Natural killer cell (primary cell): ENCODE results near the gene CD27. TPM values are rescaled to one million over a fixed set of nuclear protein-coding genes. Genes with fewer than 3 reads are reported as not detected.
"Not testable (repeated sequence)": the region's sequence is repeated elsewhere in the genome, so short reads cannot be mapped to it uniquely, and the experiment has no call there.

Source experiments
- ATAC-seq, 3 donors: fragments of 150-1000 bp in 2 of 3; fragments of 200-7000 bp in 1 of 3; cut with Tn5 transposase; 1 replicate in 1 of 3; 2 replicates in 2 of 3; pipeline ENCODE4 v1.10.0; 2021; ENCODE audit warnings: mild to moderate bottlenecking in 2 of 3, moderate library complexity in 2 of 3
- DNase-seq, 2 donors: peaks; one replicate each; pipeline versions ENCODE4 v3.0.0 to v3.0.0-alpha.2; 2013 to 2021; ENCODE audit warnings: mixed read lengths in 1 of 2
- H3K27ac ChIP-seq: one replicate; pipeline ENCODE4 v1.5.1; 2013; ENCODE audit warnings: mild to moderate bottlenecking, low read length
- H3K27me3 ChIP-seq: one replicate; pipeline ENCODE4 v1.6.1; 2013; ENCODE audit warnings: low read length; ENCODE audit not compliant: control insufficient read depth, insufficient read depth
- H3K36me3 ChIP-seq: one replicate; pipeline ENCODE4 v1.6.1; 2013; ENCODE audit warnings: low read length; ENCODE audit not compliant: control insufficient read depth, insufficient read depth
- H3K4me1 ChIP-seq: one replicate; pipeline ENCODE4 v1.6.1; 2013; ENCODE audit warnings: low read length; ENCODE audit not compliant: control insufficient read depth, insufficient read depth
- H3K4me3 ChIP-seq: one replicate; pipeline ENCODE4 v1.5.1; 2013; ENCODE audit warnings: low read length
- H3K9me3 ChIP-seq: one replicate; pipeline ENCODE4 v1.6.1; 2013; ENCODE audit warnings: low read length; ENCODE audit not compliant: control insufficient read depth, insufficient read depth
- H3K27ac Mint-ChIP-seq, 2 donors: one replicate each; pipeline ENCODE4 v1.8.0; 2022; ENCODE audit warnings: mild to moderate bottlenecking in 2 of 2, mixed read lengths in 2 of 2, moderate library complexity in 1 of 2
- H3K27me3 Mint-ChIP-seq, 2 donors: one replicate each; pipeline ENCODE4 v1.8.0; 2022; ENCODE audit warnings: low read depth in 2 of 2, mixed read lengths in 2 of 2
- H3K36me3 Mint-ChIP-seq: one replicate; pipeline ENCODE4 v1.8.0; 2022; ENCODE audit warnings: mixed read lengths
- H3K4me1 Mint-ChIP-seq, 2 donors: one replicate each; pipeline ENCODE4 v1.8.0; 2022; ENCODE audit warnings: mixed read lengths in 2 of 2
- H3K4me3 Mint-ChIP-seq: one replicate; pipeline ENCODE4 v1.8.0; 2022; ENCODE audit warnings: mild to moderate bottlenecking, moderate library complexity, mixed read lengths
- H3K9me3 Mint-ChIP-seq, 2 donors: one replicate each; pipeline ENCODE4 v1.8.0; 2022; ENCODE audit warnings: mixed read lengths in 2 of 2
- WGBS: methylation state at CpG from one replicate; pipeline ENCODE4 v1.1.7; 2013; ENCODE audit warnings: missing lambda C conversion rate; ENCODE audit not compliant: insufficient coverage; 5-methylcytosine and 5-hydroxymethylcytosine counted together
- intact Hi-C: fragments of 100-400 bp; cut with micrococcal nuclease; formaldehyde crosslinking; loops from one replicate; pipeline ENCODE4 v1.14.2; 2022
- total RNA-seq, 4 donors: library from RNA; stranded (reverse); fragments of 120-200 nt in 1 of 4; gene quantifications; one replicate each; pipeline versions ENCODE4 v1.2.3 to v1.2.4, GENCODE V29; 2013 to 2022
- TF ChIP-seq, protein P1 (sequence below): fragments of 200-600 bp; IDR thresholded peaks from one replicate; pipeline ENCODE4 v1.8.0; 2022; ENCODE audit warnings: antibody characterized with exemption

CD27 gene
- total RNA-seq, 3 donors from 2014 or later (not counting 1 experiment from before 2014, with no cell fraction given): 2.7 to 13.7 (median 3.1) TPM

DNA sequence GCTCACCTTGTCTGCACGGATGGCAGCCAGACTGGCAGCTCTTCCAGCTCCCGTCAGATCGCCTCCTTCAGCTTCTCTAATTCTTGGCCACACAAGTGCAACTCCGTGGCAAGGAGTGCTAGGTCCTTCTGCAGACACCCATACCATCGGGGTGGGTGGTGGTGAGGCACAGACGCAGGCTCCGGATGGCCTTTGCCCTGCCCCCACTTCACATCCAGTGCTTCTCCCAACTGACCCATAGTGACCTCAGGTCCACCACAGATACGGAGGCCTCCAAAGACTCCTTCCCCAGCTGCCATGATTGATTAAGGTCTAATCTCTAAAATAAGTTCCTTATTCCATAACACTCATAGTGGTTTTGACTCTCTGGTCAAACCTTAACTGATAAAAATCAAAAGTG lies 19.9 kb upstream of the CD27 start:
- Mint-ChIP-seq H3K4me1 (peaks cover 0 to 26% of the 10 kb centered on the region in 2 donors), H3K27me3 (no peaks in the 10 kb centered on the region), H3K36me3 (no peaks in the 10 kb centered on the region), H3K9me3 (no peaks in the 10 kb centered on the region), H3K27ac (no peak overlapping the region), H3K4me3 (no peak overlapping the region)
- no peaks in the 10 kb centered on the region for H3K36me3 ChIP-seq
- H3K4me3 ChIP-seq: no peak overlapping the region
- intact Hi-C loops: no loop called here
- H3K9me3 ChIP-seq: no peaks in the 10 kb centered on the region
- TF ChIP-seq, protein P1, sequence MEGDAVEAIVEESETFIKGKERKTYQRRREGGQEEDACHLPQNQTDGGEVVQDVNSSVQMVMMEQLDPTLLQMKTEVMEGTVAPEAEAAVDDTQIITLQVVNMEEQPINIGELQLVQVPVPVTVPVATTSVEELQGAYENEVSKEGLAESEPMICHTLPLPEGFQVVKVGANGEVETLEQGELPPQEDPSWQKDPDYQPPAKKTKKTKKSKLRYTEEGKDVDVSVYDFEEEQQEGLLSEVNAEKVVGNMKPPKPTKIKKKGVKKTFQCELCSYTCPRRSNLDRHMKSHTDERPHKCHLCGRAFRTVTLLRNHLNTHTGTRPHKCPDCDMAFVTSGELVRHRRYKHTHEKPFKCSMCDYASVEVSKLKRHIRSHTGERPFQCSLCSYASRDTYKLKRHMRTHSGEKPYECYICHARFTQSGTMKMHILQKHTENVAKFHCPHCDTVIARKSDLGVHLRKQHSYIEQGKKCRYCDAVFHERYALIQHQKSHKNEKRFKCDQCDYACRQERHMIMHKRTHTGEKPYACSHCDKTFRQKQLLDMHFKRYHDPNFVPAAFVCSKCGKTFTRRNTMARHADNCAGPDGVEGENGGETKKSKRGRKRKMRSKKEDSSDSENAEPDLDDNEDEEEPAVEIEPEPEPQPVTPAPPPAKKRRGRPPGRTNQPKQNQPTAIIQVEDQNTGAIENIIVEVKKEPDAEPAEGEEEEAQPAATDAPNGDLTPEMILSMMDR: no peak
- H3K4me1 ChIP-seq: peaks cover 32% of the 10 kb centered on the region
- peak in 1 of 3 donors; percentile 48 for ATAC-seq
- DNase-seq: no peak
- WGBS: 90% methylated on average over 8 of the region's 8 CpGs
- no peaks in the 10 kb centered on the region for H3K27me3 ChIP-seq
- no peak overlapping the region for H3K27ac ChIP-seq

DNA sequence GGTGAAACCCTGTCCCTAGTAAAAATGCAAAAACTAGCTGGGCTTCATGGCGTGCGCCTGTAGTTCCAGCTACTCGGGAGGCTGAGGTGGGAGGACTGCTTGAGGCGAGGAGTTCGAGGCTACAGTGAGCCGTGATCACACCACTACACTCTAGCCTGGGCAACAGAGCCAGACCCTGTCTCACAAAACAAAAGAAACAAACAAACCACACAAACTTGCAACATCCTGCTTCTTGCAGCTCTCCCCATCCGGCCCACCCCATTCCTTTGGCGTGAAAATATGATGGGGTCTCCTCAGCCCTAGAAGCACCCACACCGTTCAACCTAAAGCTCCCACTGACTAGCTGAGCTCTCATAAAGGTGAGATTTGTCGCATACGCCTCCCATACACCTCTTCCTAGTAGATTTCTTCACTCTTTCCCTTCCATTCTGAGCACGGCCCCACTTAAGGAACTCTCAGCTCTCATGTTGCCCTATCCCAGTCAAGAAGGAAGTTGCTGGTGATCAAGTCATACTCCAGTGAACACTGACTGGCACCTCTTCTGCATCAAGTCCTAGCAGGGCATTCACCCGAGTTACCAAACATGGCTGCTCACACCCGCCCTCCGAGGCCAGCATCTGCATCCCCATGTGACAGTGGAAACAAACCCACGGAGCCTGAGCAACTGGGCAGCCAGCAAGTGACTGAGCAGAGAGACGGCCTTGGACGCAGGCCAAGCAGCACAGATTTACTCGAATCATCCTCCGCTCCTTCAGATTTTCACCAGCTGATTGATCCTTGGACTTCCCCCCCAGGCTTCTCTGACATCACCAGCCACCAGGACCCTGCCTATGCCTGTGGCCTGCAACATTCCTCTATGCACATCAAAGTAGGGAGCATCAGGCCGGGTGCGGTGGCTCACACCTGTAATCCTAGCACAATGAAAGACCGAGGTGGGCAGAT lies 18.9 kb upstream of the CD27 start:
- ATAC-seq (no peak), DNase-seq (peak in 1 of 2 donors; percentile 66)
- no peaks in the 10 kb centered on the region for H3K27me3 ChIP-seq
- peak overlapping the region; percentile 76 for H3K27ac ChIP-seq
- H3K9me3 ChIP-seq: no peaks in the 10 kb centered on the region
- Mint-ChIP-seq H3K36me3 (no peaks in the 10 kb centered on the region), H3K4me1 (peaks cover 10 to 36% of the 10 kb centered on the region in 2 donors), H3K27me3 (no peaks in the 10 kb centered on the region), H3K9me3 (no peaks in the 10 kb centered on the region), H3K4me3 (no peak overlapping the region), H3K27ac (peak overlapping the region in 1 of 2 donors; percentile 90)
- no peaks in the 10 kb centered on the region for H3K36me3 ChIP-seq
- TF ChIP-seq, protein P1: no peak
- intact Hi-C loops: no loop called here
- peaks cover 40% of the 10 kb centered on the region for H3K4me1 ChIP-seq
- H3K4me3 ChIP-seq: no peak overlapping the region
- WGBS: 78% methylated on average over 23 of the region's 23 CpGs

DNA sequence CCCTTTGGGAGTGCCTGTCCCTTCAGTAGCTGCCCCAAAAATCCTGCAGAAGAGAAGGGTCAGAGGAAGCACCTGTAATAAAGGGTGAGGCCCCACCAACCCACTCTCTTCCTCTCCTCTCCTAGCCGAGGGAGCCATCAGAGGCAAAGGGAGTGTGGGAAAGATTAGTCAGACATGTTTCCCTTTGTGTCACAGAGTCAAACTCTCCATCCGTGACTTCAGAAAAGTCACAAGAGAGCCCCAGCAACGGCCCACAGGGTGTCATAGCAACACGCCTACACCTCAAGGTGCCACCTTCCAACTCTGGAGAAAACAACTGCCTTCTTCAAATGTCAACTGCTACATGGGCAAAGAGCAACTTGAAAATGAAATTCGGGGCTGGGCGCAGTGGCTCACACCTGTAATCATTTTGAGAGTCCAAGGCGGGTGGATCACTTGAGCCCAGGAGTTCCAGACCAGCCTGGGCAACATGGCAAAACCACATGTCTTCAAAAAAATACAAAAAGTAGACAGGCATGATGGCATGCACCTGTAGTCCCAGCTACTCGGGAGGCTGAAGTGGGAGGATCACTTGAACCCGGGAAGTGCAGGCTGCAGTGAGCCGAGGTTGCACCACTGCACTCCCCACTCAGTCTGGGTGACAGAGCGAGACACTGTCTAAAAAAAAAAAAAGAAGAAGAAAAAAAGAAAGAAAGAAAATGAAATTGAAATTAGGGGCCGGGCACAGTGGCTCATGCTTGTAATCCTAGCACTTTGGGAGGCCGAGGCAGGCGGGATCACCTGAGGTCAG lies 17.7 kb upstream of the CD27 start:
- intact Hi-C loops: no loop called here

GRCh38 chr12:6427796-6428195 lies 17.0 kb upstream of the CD27 start:
- 86% methylated on average over 10 of the region's 10 CpGs for WGBS
- H3K4me3 ChIP-seq: not testable (repeated sequence)

More for the DNA sequence above, 17.7 kb upstream of the CD27 start:
- H3K4me1 Mint-ChIP-seq: peaks cover 14 to 40% of the 10 kb centered on the region in 2 donors
- peak overlapping the region; percentile 76 for H3K27ac ChIP-seq
- TF ChIP-seq, protein P1: no peak
- no peaks in the 10 kb centered on the region for H3K27me3 ChIP-seq
- H3K4me1 ChIP-seq: peaks cover 40% of the 10 kb centered on the region
- ATAC-seq (peak; percentile 51 to 72 (median 59)), DNase-seq (peak; percentile 51 to 92)
- no peaks in the 10 kb centered on the region for H3K9me3 Mint-ChIP-seq
- H3K36me3 Mint-ChIP-seq: no peaks in the 10 kb centered on the region
- no peak overlapping the region for H3K4me3 ChIP-seq
- no peaks in the 10 kb centered on the region for H3K27me3 Mint-ChIP-seq
- 31% methylated on average over 12 of the region's 14 CpGs for WGBS
- H3K4me3 Mint-ChIP-seq: peak overlapping the region; percentile 13
- H3K36me3 ChIP-seq: no peaks in the 10 kb centered on the region
- H3K9me3 ChIP-seq: no peaks in the 10 kb centered on the region
- peak overlapping the region; percentile 70 to 90 for H3K27ac Mint-ChIP-seq

More at GRCh38 chr12:6427796-6428195, 17.0 kb upstream of the CD27 start:
- ATAC-seq, DNase-seq, H3K9me3 ChIP-seq, H3K27me3 ChIP-seq, H3K36me3 ChIP-seq, intact Hi-C loops, H3K36me3 Mint-ChIP-seq, H3K4me3 Mint-ChIP-seq, H3K27ac Mint-ChIP-seq, H3K9me3 Mint-ChIP-seq, H3K27me3 Mint-ChIP-seq: not testable (repeated sequence)
- H3K4me1 Mint-ChIP-seq: peaks cover 14 to 43% of the 10 kb centered on the region in 2 donors
- Histone ChIP-seq H3K27ac (peak overlapping the region; percentile 76), H3K4me1 (peaks cover 40% of the 10 kb centered on the region)
